SIG-M5 treated with dmso at 0.1 percent for 504 hours (cell line): Measurements from ENCODE around the gene HSD17B4.
"Not testable (repeated sequence)": the region's sequence is repeated elsewhere in the genome, so short reads cannot be mapped to it uniquely, and the experiment has no call there.

Source experiments
- DNase-seq: peaks from one replicate; lab custom pipeline; 2025; ENCODE audit not compliant: unreplicated experiment; lab: John Stamatoyannopoulos, UW

HSD17B4 gene

DNA sequence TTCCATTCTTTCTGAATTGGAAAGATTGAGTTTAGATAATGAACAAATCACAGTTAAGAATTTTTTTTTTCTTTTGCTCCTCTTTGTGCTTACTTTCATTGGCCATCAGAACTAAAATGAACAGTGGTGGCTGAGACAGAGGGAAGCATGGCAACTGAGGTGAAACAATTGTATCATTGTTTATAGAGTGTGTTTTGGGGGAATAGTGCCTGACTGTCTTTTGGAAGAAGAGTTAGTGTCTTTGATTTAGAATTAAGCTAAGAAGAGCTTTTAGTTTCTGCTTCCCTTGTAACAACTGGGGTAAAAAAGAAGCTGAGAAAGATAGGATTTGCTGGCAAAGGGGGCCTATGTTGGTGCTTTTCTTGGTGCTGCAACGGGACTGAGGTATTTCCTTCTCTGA, 24.0 kb downstream of the HSD17B4 start:
- DNase-seq = no peak

DNA sequence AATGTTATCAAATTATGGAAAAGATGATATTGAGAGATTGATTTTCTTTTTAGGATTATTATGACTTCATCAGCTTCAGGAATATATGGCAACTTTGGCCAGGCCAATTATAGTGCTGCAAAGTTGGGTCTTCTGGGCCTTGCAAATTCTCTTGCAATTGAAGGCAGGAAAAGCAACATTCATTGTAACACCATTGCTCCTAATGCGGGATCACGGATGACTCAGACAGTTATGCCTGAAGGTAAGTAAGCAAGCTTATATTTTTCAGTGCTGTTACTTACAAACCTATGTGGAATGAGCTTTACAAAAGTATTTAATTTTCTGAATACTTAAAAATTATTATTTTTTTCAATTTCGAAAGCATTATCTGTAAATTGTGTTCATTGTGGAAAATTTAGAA, 26.5 kb downstream of the HSD17B4 start:
- no peak for DNase-seq

DNA sequence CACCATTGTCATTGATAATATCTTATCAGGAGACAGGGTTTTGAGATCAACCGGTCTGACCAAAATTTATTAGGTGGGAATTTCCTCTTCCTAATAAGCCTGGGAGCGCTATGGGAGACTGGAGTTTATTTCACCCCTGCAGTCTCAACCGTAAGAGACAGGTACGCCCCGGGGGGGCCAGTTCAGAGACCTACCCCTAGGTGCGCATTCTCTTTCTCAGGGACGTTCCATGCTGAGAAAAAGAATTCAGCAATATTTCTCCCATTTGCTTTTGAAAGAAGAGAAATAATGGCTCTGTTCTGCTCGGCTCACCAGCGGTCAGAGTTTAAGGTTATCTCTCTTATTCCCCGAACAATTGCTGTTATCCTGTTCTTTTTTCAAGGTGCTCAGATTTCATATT, 28.3 kb downstream of the HSD17B4 start:
- not testable (repeated sequence) for DNase-seq

DNA sequence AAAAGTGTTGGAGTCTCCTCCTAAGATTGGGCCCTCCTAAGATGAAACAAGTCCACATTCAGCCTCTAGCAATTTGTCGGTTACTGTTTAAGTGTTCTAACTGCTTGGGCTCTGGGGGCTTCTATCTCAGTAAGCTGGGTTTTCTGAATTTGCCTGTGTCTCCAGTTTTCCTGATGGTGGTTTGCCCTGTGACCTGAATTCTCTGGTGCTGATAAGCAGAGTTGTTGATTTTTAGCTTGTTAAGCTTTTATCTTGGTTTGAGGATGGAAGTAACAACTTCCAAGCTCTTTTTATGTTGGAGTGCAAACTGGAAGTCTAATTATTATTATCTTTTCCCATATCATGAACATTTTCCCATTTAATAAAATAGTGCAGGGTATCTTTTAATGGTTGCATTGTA, 30.9 kb downstream of the HSD17B4 start:
- DNase-seq = no peak

DNA sequence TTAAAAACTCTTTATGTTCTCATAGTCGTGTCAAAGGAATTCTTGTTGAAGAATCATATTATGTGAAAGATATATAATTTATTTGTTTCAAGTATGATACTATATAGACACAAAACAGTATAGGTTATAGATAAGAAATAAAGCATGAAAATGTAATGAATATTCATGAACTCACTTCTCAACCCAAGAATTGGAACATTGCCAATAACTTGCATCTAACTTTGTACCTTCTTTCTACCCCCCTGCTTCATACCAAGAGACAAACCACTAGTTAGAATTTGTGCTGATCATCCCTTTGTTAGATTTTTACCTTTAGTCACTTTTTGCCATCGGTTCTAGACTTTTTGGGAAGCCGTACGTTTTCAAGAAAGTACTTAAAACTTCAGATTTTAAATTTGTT, 32.6 kb downstream of the HSD17B4 start:
- no peak for DNase-seq

DNA sequence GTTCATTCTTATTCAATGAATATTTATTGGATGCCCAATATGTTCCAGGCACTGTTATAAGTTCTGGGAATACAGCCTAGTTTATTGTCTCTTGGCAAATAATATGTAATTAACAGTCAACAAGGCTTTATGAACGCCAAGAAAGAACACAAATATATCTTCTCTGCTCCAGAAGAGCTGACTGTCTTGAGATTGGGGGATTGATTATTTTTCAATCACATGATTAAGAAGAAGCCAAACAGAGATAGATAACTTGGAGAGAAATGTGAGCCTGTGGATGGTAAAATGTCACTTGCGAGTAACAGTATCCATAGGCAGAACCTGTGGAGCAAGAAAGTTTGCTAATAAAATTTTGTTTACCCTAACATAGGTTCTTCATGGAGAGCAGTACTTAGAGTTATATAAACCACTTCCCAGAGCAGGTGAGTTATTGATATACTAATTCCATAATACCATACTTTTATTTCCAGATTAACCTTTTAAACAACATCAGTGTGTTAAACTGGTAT, 49.4 kb downstream of the HSD17B4 start:
- DNase-seq = no peak

DNA sequence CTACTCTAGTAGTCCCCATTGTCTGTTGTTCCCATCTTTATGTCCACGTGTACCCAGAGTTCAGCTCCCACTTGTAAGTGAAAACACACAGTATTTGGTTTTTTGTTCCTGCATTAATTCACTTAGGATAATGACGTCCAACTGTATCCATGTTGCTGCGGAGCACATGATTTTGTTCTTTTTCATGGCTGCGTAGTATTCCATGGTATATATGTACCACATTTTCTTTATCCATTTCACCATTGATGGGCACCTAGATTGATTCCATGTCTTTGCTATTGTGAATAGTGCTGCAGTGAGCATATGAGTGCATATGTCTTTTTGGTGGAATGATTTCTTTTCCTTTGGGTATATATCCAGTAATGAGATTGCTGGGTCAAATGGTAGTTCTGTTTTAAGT, 51.6 kb downstream of the HSD17B4 start:
- not testable (repeated sequence) for DNase-seq

DNA sequence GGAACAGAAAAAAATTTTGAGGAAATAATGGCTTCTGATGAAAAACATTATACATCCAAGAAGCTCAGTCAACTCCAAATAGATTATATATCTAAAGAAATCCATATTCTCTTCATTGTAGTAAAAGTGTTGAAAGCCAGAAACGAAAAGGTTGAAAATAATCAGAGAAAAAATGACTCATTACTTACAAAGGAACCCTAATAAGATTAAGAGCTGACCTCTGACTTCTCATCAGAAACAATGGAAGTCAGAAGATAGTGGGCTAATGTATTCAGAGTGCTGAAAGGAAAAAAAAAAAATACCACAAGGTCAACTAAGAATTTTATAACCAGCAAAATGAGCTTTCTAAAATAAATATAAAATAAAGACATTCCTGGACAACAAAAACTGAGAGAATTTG, 60.0 kb downstream of the HSD17B4 start:
- no peak for DNase-seq

DNA sequence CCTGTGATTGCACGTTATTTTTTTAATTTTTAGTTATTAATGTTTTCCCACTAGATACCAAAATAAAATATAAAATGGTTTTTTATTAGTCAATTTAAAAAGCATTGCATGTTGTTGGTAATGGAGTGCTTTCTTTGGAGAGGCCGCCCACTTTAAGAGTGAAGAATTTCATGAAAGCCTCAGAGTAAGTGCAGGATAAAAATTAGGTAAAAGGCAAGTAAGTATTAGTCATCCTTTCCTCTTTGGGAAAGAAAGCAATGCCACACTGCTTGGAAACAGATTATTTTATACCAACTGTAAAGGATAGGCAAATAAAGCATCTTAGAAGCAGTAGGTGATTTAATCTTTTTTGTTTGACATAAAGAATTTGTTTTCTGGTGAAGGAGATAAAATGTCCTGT, 62.9 kb downstream of the HSD17B4 start:
- no peak for DNase-seq

DNA sequence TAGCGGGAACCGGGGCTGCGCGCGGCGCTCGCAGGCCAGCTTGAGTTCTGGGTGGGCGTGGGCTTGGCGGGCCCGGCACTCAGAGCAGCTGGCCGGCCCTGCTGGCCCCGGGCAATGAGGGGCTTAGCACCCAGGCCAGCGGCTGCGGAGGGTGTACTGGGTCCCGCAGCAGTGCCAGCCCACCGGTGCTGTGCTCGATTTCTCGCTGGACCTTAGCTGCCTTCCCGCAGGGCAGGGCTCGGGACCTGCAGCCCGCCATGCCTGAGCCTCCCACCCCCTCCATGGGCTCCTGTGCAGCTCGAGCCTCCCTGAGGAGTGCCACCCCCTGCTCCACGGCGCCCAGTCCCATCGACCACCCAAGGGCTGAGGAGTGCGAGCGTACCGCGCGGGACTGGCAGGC, 64.8 kb downstream of the HSD17B4 start:
- not testable (repeated sequence) for DNase-seq

DNA sequence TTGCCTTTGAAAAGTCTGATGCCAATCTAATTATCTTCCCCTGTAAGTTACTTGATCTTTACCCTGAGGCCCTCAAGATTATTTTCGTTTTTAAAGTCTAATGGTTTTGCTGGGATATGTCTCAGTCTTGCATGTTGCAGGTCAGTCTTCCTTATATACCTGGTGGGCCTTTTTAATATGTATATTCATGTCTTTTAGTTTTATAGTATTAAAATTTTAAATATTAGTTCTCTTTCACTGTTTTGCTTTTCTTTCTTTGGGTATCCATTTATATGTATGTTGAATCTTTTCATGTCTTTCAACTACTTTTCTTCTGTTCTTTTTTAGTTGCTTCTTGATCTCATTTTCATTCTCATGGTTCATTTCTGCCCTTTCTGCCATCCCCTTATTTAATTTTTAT, 68.9 kb downstream of the HSD17B4 start:
- no peak for DNase-seq

DNA sequence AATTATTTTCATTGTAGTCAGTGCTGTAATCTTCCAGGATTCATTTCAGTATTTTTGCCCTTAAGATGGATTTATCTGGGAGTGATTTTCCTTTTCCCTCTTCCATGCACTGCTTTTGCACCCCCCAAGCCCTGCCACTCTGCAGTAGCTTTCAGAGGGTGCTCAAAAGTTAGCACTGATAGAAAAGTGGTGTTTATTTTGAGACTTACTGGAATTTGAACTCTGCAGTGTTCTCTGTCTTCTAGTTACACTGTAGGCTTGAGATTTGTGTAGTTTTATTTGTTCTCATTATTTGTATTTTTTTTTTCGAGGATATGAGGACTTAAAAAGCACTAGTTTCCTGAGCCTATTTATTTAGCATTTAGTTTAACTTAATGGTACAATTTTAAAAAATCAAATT, 70.5 kb downstream of the HSD17B4 start:
- DNase-seq = no peak

DNA sequence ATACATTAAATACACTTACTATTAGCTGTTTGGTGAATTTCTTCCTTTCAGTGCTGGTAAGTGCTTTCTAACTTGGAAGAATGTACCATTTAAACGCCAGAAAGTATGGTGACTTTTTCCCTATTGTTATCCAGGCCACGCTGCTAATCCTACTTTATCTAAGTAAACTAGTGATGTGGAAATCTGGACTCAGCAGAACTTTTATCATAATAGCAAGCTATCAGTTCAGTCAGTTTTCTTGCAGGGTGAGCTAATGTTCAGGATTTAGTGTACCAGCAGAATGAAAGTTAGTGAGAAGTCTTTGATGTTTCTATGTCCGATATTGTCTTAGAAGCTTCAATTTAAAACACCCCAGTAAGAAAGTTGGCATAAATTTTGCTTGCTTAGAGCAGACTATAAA, 72.2 kb downstream of the HSD17B4 start:
- DNase-seq = no peak

DNA sequence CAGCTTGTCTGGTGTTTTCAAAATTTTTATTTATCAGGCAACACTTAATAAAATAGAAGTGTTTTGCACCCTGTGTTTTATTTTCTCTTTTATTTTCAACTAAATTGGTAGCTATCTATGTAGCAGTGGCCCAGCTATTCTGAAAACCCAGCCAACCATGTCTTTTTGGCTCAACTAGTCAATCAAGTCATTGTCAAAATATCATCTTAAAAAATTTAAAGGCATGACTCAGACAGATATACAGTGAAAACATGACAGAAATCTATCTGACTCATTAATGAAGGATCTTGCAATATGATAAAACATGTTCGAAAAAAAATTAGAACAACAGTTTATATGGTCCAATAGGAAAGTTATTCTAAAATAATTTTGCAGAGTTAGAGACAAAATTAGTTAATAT, 75.1 kb downstream of the HSD17B4 start:
- no peak for DNase-seq

DNA sequence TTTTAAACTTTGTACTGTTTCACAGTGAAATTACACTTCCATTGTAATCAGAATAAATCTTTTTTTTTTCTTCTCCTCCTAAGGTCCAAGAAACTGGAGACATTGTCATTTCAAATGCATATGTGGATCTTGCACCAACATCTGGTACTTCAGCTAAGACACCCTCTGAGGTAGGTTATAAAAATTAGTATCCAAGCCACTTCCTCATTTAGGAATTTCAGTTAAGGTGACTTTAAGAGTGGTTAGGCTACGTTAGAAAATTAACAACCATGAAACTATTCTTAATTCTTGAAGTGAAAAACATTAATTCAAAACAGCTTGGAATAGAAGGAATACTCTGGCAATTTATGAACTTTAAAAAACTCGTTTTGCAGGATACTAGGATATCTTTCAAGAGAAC, 77.5 kb downstream of the HSD17B4 start:
- DNase-seq = no peak

DNA sequence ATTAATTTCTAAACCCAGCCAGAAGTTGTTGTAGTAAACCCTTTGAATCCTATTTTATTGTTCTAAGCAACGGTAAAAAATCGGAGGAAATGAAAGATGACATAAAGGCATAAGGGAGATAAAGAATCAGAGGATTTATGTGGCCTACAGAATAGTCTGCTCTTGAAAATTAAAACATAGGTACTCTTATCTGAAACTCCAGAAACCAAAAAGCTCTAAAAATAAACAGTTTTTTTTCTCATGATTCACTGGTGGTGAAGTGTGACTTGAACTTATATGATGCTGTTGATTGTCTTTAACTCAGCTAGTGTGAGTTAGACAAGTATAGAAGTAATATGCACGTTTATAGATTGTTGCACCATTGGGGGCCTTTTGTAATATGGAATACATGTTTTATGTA, 80.3 kb downstream of the HSD17B4 start:
- no peak for DNase-seq

DNA sequence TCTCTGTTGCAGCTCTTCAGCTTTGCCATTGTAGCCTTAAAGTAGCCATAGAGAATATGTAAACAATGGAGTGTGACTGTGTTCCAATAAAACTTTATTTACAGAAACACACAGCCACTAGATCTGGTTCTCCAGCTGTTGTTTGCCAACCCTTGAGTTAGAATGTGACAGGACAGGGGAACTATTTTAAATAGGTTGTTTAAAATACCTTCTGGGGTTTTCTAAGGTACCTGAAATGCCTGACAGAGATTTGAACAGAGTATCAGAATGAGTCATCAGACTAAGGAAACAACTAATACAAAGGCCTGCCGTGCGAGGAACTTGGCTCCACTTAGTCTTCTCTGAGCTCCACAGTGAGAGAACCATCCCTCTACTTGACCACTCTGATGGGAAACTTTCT, 85.4 kb downstream of the HSD17B4 start:
- DNase-seq = peak; percentile 44

DNA sequence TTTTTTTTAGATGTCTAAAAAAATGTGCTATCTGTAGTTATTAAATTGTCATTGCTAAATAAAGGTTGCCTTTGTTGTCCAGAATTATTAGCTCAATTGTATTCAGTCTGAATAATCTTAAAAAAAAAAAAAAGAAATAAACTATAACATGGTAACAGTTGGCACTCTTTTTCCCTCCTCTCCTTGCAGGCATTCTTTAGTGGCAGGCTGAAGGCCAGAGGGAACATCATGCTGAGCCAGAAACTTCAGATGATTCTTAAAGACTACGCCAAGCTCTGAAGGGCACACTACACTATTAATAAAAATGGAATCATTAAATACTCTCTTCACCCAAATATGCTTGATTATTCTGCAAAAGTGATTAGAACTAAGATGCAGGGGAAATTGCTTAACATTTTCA, 89.4 kb downstream of the HSD17B4 start:
- DNase-seq = no peak

DNA sequence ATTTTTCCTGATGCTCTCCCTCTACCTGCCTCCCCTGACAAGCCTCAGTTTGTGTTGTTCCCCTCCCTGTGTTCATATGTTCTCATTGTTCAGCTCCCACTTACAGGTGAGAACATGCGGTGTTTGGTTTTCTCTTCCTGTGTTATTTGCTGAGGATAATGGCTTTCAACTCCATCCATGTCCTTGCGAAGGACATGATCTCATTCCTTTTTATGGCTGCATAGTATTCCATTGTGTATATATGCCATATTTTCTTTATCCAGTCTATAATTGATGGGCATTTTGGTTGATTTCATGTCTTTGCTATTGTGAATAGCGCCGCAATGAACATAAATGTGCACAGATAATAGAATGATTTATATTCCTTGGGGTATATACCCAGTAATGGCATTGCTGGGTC, 99.5 kb downstream of the HSD17B4 start:
- no peak for DNase-seq

DNA sequence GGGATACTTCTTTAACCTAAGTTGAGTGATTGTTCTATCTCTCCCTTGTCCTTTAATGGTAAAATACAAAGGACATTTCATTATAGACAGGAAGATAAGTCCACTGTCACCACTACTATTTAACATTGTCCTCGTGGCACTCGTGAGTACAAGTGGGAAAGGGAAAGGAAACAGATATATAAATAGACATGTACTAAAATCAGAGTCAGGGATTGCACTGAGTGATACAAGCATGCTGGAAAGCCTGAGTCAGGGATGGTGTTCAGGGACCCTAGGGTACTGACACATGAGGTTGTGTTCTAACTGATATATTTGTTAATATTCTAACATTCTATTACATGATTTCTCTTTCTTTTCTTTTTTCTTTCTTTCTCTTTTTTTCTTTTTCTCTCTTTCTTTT, 102.3 kb downstream of the HSD17B4 start:
- no peak for DNase-seq

DNA sequence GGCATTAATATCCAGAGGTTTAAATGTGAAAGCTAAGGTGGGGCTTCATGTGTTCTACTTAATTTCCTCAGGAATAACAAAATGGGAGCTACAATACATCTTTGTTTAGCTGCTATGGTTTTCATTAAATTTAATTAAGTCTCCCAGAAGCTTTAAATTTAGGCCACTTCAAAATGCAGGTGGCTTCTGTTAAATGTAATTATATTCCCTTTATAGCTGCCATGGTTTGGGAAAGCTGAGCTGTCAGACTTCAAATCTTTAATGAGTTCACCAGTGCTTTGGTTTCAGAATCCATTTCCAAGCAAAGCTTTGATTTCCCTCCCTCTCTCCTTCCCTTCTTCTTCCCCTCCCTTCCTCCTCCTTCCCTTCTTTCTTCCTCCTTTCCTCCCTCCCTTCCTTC, 118.6 kb downstream of the HSD17B4 start:
- DNase-seq = no peak

DNA sequence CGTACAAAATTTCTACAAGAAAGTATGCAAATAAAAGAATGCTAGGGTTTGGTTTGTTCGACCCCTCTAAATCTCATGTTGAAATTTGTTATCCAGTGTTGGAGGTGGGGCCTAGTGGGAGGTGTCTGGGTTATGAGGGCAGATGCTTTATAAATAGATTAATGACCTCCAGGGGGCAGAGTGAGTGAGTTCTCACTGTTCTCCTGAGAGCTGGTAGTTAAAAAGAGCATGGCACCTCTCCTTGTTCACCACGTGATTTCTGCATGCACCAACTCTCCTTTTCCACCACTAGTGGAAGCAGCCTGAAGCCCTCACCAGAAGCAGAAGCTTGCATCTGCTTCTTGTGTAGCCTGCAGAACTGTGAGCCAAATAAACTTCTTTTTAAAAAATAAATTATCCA, 126.6 kb downstream of the HSD17B4 start:
- DNase-seq = peak; percentile 52

DNA sequence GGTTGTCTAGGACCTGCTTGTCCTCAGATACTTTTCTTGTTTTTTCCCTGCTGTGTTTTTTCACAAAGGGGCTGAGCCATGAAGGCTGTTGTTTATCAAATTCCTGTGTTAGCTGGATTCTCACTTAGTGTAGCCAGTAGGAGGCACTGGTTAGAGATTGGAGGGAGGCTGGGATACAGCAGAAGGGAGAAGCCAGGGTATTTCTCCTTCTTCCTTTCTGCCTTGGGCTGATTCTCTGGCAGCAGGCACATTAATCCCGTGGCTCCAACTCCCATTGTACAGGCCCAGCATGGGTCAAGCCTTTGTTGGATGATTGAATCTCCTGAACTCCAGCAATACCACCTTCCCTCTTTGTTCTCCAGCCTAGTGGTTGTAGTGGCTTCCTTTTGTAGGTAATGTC, 130.7 kb downstream of the HSD17B4 start:
- no peak for DNase-seq

DNA sequence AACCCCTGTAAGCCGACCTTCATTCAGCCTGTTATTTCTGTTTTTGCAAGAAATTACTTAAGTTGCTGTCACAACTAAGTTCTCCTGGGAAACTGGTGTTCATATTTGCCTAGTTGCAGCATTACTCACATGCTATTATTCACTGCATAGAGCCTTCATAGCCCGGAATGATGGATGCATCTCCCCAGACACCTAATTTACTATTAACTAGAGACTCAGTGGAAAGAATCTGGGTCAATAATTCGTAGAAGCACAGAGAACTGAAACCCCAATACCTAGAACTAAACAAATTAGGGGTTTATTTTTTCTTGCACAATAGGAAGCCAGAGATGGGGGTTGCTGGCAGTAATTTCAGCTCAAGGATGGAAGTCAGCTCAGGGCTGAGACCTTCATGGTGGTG, 131.4 kb downstream of the HSD17B4 start:
- DNase-seq = no peak
